H9 (cell line): ENCODE data around the gene CD86. TPM values are rescaled to one million over a fixed set of nuclear protein-coding genes. Genes with fewer than 3 reads are reported as not detected.

Source experiments
- DNase-seq: peaks from one replicate; pipeline ENCODE4 v3.0.0-alpha.2; 2017
- H2AFZ ChIP-seq: one replicate; pipeline ENCODE4 v1.6.1; 2013; ENCODE audit warnings: mild to moderate bottlenecking, low read length, control low read depth, moderate library complexity
- H2AK5ac ChIP-seq: 2 replicates; pipeline ENCODE4 v1.6.1; 2013; ENCODE audit warnings: low read length, control low read depth, mixed read lengths; ENCODE audit not compliant: insufficient read length
- H2BK120ac ChIP-seq: one replicate; pipeline ENCODE4 v1.6.1; 2013; ENCODE audit warnings: low read depth, mild to moderate bottlenecking, low read length, control low read depth, inconsistent platforms; ENCODE audit not compliant: poor library complexity, severe bottlenecking
- H2BK12ac ChIP-seq: 2 replicates; pipeline ENCODE4 v1.6.1; 2013; ENCODE audit warnings: low read length, control low read depth, mixed read lengths, low read depth; ENCODE audit not compliant: insufficient read length
- H2BK15ac ChIP-seq: 2 replicates; pipeline ENCODE4 v1.6.1; 2013; ENCODE audit warnings: low read depth, low read length, control low read depth
- H2BK20ac ChIP-seq: one replicate; pipeline ENCODE4 v1.6.1; 2013; ENCODE audit warnings: low read depth, mild to moderate bottlenecking, low read length, control low read depth, inconsistent platforms; ENCODE audit not compliant: poor library complexity, severe bottlenecking
- H2BK5ac ChIP-seq: 2 replicates; pipeline ENCODE4 v1.6.1; 2013; ENCODE audit warnings: low read length, control low read depth, mixed read lengths; ENCODE audit not compliant: insufficient read length
- H3K14ac ChIP-seq: 2 replicates; pipeline ENCODE4 v1.6.1; 2013; ENCODE audit warnings: low read length, control low read depth; ENCODE audit not compliant: insufficient read depth
- H3K18ac ChIP-seq: 2 replicates; pipeline ENCODE4 v1.6.1; 2013; ENCODE audit warnings: low read depth, mild to moderate bottlenecking, mixed read lengths, low read length, control low read depth; ENCODE audit not compliant: insufficient read length
- H3K23ac ChIP-seq: 2 replicates; pipeline ENCODE4 v1.6.1; 2013; ENCODE audit warnings: low read length, control low read depth, mixed read lengths, low read depth; ENCODE audit not compliant: insufficient read length
- H3K23me2 ChIP-seq: 2 replicates; pipeline ENCODE4 v1.6.1; 2013; ENCODE audit warnings: low read depth, mild to moderate bottlenecking, mixed read lengths, low read length, control low read depth; ENCODE audit not compliant: insufficient read length, poor library complexity, severe bottlenecking
- H3K27ac ChIP-seq: 2 replicates; pipeline ENCODE4 v1.5.1; 2013; ENCODE audit warnings: low read length, control low read depth, mixed read lengths, low read depth; ENCODE audit not compliant: insufficient read length
- H3K27me3 ChIP-seq: 2 replicates; pipeline ENCODE4 v1.6.1; 2013; ENCODE audit warnings: low read length, control low read depth, inconsistent platforms; ENCODE audit not compliant: insufficient read depth
- H3K4ac ChIP-seq: 2 replicates; pipeline ENCODE4 v1.6.1; 2013; ENCODE audit warnings: low read depth, mild to moderate bottlenecking, control low read depth, inconsistent platforms, low read length, moderate library complexity
- H3K4me1 ChIP-seq: 2 replicates; pipeline ENCODE4 v1.6.1; 2013; ENCODE audit warnings: low read length, control low read depth, inconsistent platforms; ENCODE audit not compliant: insufficient read depth
- H3K4me2 ChIP-seq: 2 replicates; pipeline ENCODE4 v1.6.1; 2013; ENCODE audit warnings: low read length, control low read depth, mixed read lengths; ENCODE audit not compliant: insufficient read length, insufficient read depth
- H3K56ac ChIP-seq: 2 replicates; pipeline ENCODE4 v1.6.1; 2013; ENCODE audit warnings: low read depth, mild to moderate bottlenecking, mixed read lengths, low read length, control low read depth; ENCODE audit not compliant: insufficient read length
- H3K79me1 ChIP-seq: 2 replicates; pipeline ENCODE4 v1.6.1; 2013; ENCODE audit warnings: low read depth, mild to moderate bottlenecking, moderate library complexity, low read length, control low read depth, inconsistent platforms; ENCODE audit not compliant: insufficient read depth, poor library complexity, severe bottlenecking
- H3K79me2 ChIP-seq: 2 replicates; pipeline ENCODE4 v1.6.1; 2013; ENCODE audit warnings: low read length, control low read depth, inconsistent platforms; ENCODE audit not compliant: insufficient read depth
- H3K9ac ChIP-seq: 2 replicates; pipeline ENCODE4 v1.6.1; 2013; ENCODE audit warnings: low read length, control low read depth, mixed read lengths; ENCODE audit not compliant: insufficient read length; ENCODE audit errors: extremely low read depth
- H3K9me3 ChIP-seq: one replicate; pipeline ENCODE4 v1.6.1; 2013; ENCODE audit warnings: low read depth, low read length, inconsistent platforms; ENCODE audit not compliant: control insufficient read depth
- H3T11ph ChIP-seq: one replicate; pipeline ENCODE4 v1.6.1; 2013; ENCODE audit warnings: mild to moderate bottlenecking, low read length, control low read depth, inconsistent platforms
- H4K20me1 ChIP-seq: one replicate; pipeline ENCODE4 v1.6.1; 2013; ENCODE audit not compliant: control insufficient read depth, insufficient read length, insufficient read depth
- H4K5ac ChIP-seq: 2 replicates; pipeline ENCODE4 v1.6.1; 2013; ENCODE audit warnings: low read depth, mild to moderate bottlenecking, mixed read lengths, low read length, control low read depth; ENCODE audit not compliant: insufficient read length
- H4K8ac ChIP-seq: replicated peaks from 2 replicates; pipeline ENCODE4 v1.6.1; 2013; ENCODE audit warnings: low read length, control low read depth, mixed read lengths, low read depth; ENCODE audit not compliant: insufficient read length
- H4K91ac ChIP-seq: 2 replicates; pipeline ENCODE4 v1.6.1; 2013; ENCODE audit warnings: low read depth, mild to moderate bottlenecking, moderate library complexity, mixed read lengths, low read length, control low read depth; ENCODE audit not compliant: insufficient read length
- H3K27ac Mint-ChIP-seq, 3 experiments: 2 replicates in 2 of 3; 3 replicates in 1 of 3; pipeline ENCODE4 v1.8.0; 2020 to 2021; ENCODE audit warnings: mixed read lengths in 3 of 3, mild to moderate bottlenecking in 1 of 3, moderate library complexity in 1 of 3
- H3K27me3 Mint-ChIP-seq: 2 replicates; pipeline ENCODE4 v1.8.0; 2021; ENCODE audit warnings: low read depth, mild to moderate bottlenecking, moderate library complexity, mixed read lengths
- H3K36me3 Mint-ChIP-seq, 3 experiments: 2 replicates in 2 of 3; 3 replicates in 1 of 3; pipeline ENCODE4 v1.8.0; 2020 to 2021; ENCODE audit warnings: low read depth in 3 of 3, mixed read lengths in 3 of 3; ENCODE audit not compliant: insufficient read depth in 1 of 3
- H3K4me1 Mint-ChIP-seq, 2 experiments: 2 replicates each; pipeline ENCODE4 v1.8.0; 2020; ENCODE audit warnings: mixed read lengths in 2 of 2
- H3K4me3 Mint-ChIP-seq, 2 experiments: 2 replicates in 1 of 2; 3 replicates in 1 of 2; pipeline ENCODE4 v1.8.0; 2020 to 2021; ENCODE audit warnings: mild to moderate bottlenecking in 2 of 2, mixed read lengths in 2 of 2, moderate library complexity in 1 of 2
- H3K9me3 Mint-ChIP-seq, 2 experiments: 2 replicates in 1 of 2; 3 replicates in 1 of 2; pipeline ENCODE4 v1.8.0; 2020; ENCODE audit warnings: mild to moderate bottlenecking in 2 of 2, mixed read lengths in 2 of 2, moderate library complexity in 1 of 2
- WGBS: extraction: QIAGEN DNeasy Blood & Tissue Kit; methylation state at CpG from one replicate; pipeline ENCODE4 v1.1.7; 2013; ENCODE audit warnings: missing lambda C conversion rate, low lambda C conversion rate, mixed read lengths; ENCODE audit not compliant: insufficient read length; ENCODE audit errors: extremely low coverage; 5-methylcytosine and 5-hydroxymethylcytosine counted together
- total RNA-seq: library from RNA; stranded (reverse); gene quantifications from 2 replicates; pipeline ENCODE4 v1.2.1, GENCODE V29; 2021
- TF ChIP-seq, protein P1 (sequence below): fragments of 200-600 bp; sonication (generic); conservative IDR thresholded peaks from 3 replicates; pipeline ENCODE4 v1.8.0; 2021; ENCODE audit warnings: antibody characterized with exemption, mild to moderate bottlenecking

CD86 gene
- total RNA-seq, 1 experiment from 2014 or later: not detected

DNA sequence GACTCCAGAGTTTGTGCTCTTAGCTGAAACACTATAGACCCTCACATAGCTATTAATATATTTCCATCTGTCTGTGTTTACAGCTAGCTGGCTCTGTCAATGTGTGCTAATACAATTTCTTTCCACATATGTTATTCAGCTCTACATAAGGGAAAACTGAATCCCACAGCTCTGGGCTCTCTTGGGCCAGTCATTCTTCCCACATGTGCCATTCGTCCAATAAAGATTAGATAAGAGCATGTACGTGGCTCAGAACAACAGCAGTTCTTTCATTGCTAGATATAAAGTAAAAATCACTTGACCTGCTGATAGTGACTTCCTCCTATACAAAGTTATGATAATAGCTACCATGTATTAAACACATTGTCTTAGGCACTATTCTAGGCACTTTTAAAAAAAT, 30.4 kb upstream of the CD86 start:
- Histone ChIP-seq H2BK12ac (no peak overlapping the region), H3T11ph (no peak overlapping the region), H3K79me2 (no peaks in the 10 kb centered on the region), H2BK20ac (no peak overlapping the region), H4K5ac (no peak overlapping the region), H3K56ac (no peak overlapping the region), H2BK5ac (no peak overlapping the region), H2AFZ (no peak overlapping the region), H3K4me2 (no peak overlapping the region), H3K23ac (no peak overlapping the region), H3K4me1 (no peaks in the 10 kb centered on the region; the same call in 1 of the 2 replicates), H3K4ac (no peak overlapping the region), H3K27me3 (no peaks in the 10 kb centered on the region), H3K9me3 (no peaks in the 10 kb centered on the region), H3K79me1 (no peaks in the 10 kb centered on the region), H3K9ac (no peak overlapping the region), H3K27ac (no peak overlapping the region), H3K18ac (no peak overlapping the region), H2AK5ac (no peak overlapping the region), H4K8ac (no peak overlapping the region), H4K91ac (no peak overlapping the region), H2BK15ac (no peak overlapping the region), H4K20me1 (no peaks in the 10 kb centered on the region), H3K14ac (no peak overlapping the region), H2BK120ac (no peak overlapping the region), H3K23me2 (no peaks in the 10 kb centered on the region)
- no peak overlapping the region for H3K4me3 Mint-ChIP-seq
- no peak overlapping the region for H3K27ac Mint-ChIP-seq
- H3K4me1 Mint-ChIP-seq: peaks cover 14 to 17% of the 10 kb centered on the region in 2 experiments
- H3K36me3 Mint-ChIP-seq: no peaks in the 10 kb centered on the region; a peak in 1 of 7 replicates
- DNase-seq: no peak
- no peaks in the 10 kb centered on the region; a peak in 1 of 5 replicates for H3K9me3 Mint-ChIP-seq
- H3K27me3 Mint-ChIP-seq: peaks cover 9% of the 10 kb centered on the region
- TF ChIP-seq, protein P1, sequence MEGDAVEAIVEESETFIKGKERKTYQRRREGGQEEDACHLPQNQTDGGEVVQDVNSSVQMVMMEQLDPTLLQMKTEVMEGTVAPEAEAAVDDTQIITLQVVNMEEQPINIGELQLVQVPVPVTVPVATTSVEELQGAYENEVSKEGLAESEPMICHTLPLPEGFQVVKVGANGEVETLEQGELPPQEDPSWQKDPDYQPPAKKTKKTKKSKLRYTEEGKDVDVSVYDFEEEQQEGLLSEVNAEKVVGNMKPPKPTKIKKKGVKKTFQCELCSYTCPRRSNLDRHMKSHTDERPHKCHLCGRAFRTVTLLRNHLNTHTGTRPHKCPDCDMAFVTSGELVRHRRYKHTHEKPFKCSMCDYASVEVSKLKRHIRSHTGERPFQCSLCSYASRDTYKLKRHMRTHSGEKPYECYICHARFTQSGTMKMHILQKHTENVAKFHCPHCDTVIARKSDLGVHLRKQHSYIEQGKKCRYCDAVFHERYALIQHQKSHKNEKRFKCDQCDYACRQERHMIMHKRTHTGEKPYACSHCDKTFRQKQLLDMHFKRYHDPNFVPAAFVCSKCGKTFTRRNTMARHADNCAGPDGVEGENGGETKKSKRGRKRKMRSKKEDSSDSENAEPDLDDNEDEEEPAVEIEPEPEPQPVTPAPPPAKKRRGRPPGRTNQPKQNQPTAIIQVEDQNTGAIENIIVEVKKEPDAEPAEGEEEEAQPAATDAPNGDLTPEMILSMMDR: no peak
- WGBS: no CpG with 5 or more reads among the region's 2 CpGs
